Measurements from ENCODE around the gene DNAH1. TPM values are rescaled to one million over a fixed set of nuclear protein-coding genes. Genes with fewer than 3 reads are reported as not detected.

The DNAH1 gene
- total and polyA plus RNA-seq, 2 of the 13 experiments (the other 11 are each of a cell fraction or from before 2014, with no cell fraction given): 0.64 to 3.5 TPM

GRCh38 chr3:52289747-52290595, 26.1 kb upstream of the DNAH1 start (continued):
- TF ChIP-seq, protein P1, sequence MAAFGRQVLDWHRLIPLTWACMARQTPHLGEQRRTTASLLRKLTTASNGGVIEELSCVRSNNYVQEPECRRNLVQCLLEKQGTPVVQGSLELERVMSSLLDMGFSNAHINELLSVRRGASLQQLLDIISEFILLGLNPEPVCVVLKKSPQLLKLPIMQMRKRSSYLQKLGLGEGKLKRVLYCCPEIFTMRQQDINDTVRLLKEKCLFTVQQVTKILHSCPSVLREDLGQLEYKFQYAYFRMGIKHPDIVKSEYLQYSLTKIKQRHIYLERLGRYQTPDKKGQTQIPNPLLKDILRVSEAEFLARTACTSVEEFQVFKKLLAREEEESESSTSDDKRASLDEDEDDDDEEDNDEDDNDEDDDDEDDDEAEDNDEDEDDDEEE (CRISPR knock-in tag; IDR thresholded peaks at IDR 0.05): 0 out of 2 replicates have a peak, but pooled peaks have one; percentile 30
- TF ChIP-seq SMYD3 (CRISPR knock-in tag; IDR thresholded peaks at IDR 0.05): peak; percentile 93
- no peak; the same call in 1 of the 2 replicates for TF ChIP-seq ERF (CRISPR knock-in tag; IDR thresholded peaks at IDR 0.05)
- TF ChIP-seq, protein P2, sequence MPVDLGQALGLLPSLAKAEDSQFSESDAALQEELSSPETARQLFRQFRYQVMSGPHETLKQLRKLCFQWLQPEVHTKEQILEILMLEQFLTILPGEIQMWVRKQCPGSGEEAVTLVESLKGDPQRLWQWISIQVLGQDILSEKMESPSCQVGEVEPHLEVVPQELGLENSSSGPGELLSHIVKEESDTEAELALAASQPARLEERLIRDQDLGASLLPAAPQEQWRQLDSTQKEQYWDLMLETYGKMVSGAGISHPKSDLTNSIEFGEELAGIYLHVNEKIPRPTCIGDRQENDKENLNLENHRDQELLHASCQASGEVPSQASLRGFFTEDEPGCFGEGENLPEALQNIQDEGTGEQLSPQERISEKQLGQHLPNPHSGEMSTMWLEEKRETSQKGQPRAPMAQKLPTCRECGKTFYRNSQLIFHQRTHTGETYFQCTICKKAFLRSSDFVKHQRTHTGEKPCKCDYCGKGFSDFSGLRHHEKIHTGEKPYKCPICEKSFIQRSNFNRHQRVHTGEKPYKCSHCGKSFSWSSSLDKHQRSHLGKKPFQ (CRISPR knock-in tag; IDR thresholded peaks at IDR 0.05; ENCODE audit: insufficient replicate concordance): no peak
- TF ChIP-seq STAG1 (CRISPR knock-in tag; IDR thresholded peaks at IDR 0.05): no peak
- TF ChIP-seq RCOR2 (CRISPR knock-in tag; IDR thresholded peaks at IDR 0.05): peak; percentile 13; the same call in 1 of the 2 replicates
- TF ChIP-seq ZNF567 (CRISPR knock-in tag; IDR thresholded peaks at IDR 0.05; ENCODE audit: borderline replicate concordance): peak; percentile 21; the same call in 1 of the 2 replicates
- TF ChIP-seq, protein P3, sequence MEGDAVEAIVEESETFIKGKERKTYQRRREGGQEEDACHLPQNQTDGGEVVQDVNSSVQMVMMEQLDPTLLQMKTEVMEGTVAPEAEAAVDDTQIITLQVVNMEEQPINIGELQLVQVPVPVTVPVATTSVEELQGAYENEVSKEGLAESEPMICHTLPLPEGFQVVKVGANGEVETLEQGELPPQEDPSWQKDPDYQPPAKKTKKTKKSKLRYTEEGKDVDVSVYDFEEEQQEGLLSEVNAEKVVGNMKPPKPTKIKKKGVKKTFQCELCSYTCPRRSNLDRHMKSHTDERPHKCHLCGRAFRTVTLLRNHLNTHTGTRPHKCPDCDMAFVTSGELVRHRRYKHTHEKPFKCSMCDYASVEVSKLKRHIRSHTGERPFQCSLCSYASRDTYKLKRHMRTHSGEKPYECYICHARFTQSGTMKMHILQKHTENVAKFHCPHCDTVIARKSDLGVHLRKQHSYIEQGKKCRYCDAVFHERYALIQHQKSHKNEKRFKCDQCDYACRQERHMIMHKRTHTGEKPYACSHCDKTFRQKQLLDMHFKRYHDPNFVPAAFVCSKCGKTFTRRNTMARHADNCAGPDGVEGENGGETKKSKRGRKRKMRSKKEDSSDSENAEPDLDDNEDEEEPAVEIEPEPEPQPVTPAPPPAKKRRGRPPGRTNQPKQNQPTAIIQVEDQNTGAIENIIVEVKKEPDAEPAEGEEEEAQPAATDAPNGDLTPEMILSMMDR (CRISPR knock-in tag; IDR thresholded peaks at IDR 0.05): peak; percentile 16; the same call in 1 of the 2 replicates
- no peak for TF ChIP-seq SNRNP70 (IDR thresholded peaks at IDR 0.05; ENCODE audit: low read depth, low read length)
- 0 out of 2 replicates have a peak, but pooled peaks have one; percentile 53 for TF ChIP-seq ZNF704 (CRISPR knock-in tag; IDR thresholded peaks at IDR 0.05; ENCODE audit: borderline replicate concordance)
- no peak for TF ChIP-seq ZNF576 (CRISPR knock-in tag; IDR thresholded peaks at IDR 0.05)
- TF ChIP-seq KLF9 (CRISPR knock-in tag; IDR thresholded peaks at IDR 0.05; ENCODE audit: low read depth): peak; percentile 38; the same call in 1 of the 2 replicates
- no peak for TF ChIP-seq FOXA1 (IDR thresholded peaks at IDR 0.05)
- TF ChIP-seq FOXA1 (CRISPR knock-in tag; IDR thresholded peaks at IDR 0.05): peak; percentile 48; the same call in 1 of the 2 replicates
- TF ChIP-seq RELA (CRISPR knock-in tag; IDR thresholded peaks at IDR 0.05): no peak; the same call in 1 of the 2 replicates
- TF ChIP-seq, protein P4, sequence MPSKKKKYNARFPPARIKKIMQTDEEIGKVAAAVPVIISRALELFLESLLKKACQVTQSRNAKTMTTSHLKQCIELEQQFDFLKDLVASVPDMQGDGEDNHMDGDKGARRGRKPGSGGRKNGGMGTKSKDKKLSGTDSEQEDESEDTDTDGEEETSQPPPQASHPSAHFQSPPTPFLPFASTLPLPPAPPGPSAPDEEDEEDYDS (CRISPR knock-in tag; IDR thresholded peaks at IDR 0.05): peak; percentile 97
- peak; percentile 97 for TF ChIP-seq POLR2G (IDR thresholded peaks at IDR 0.05; ENCODE audit: low read depth, low read length)
- TF ChIP-seq MAFF (IDR thresholded peaks at IDR 0.05; ENCODE audit: low read depth, low read length): no peak
- TF ChIP-seq, protein P5, sequence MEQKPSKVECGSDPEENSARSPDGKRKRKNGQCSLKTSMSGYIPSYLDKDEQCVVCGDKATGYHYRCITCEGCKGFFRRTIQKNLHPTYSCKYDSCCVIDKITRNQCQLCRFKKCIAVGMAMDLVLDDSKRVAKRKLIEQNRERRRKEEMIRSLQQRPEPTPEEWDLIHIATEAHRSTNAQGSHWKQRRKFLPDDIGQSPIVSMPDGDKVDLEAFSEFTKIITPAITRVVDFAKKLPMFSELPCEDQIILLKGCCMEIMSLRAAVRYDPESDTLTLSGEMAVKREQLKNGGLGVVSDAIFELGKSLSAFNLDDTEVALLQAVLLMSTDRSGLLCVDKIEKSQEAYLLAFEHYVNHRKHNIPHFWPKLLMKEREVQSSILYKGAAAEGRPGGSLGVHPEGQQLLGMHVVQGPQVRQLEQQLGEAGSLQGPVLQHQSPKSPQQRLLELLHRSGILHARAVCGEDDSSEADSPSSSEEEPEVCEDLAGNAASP (CRISPR knock-in tag; IDR thresholded peaks at IDR 0.05; ENCODE audit: borderline replicate concordance): peak; percentile 26; the same call in 1 of the 2 replicates
